HCT116 (cell line): ENCODE measurements around the gene ADCK1. TPM values are rescaled to one million over a fixed set of nuclear protein-coding genes. Genes with fewer than 3 reads are reported as not detected.

ENCODE experiments used
- ATAC-seq: fragments of 200-7000 bp; cut with Tn5 transposase; 2 replicates; pipeline ENCODE4 v1.9.1; 2020; ENCODE audit warnings: mild to moderate bottlenecking, moderate library complexity
- BruUV-seq: library from RNA; stranded (reverse); fragments of 400-500 nt; replicated peaks from 2 replicates; lab custom pipeline; 2021; lab: Mats Ljungman, UMichigan
- CTCF ChIA-PET: fragments of 300-600 bp; sonication (Branson Sonifier 250); formaldehyde crosslinking; loops from one replicate; lab custom pipeline; 2021; ENCODE audit warnings: antibody characterized with exemption; lab: Charles Lee
- POLR2A ChIA-PET: fragments of 300-600, 350-600 bp; sonication (Branson Sonifier 250); formaldehyde crosslinking; loops from one replicate; lab custom pipeline; 2021; ENCODE audit warnings: antibody characterized with exemption; lab: Charles Lee
- RAD21 ChIA-PET, 2 experiments: fragments of 300-600 bp; sonication (Branson Sonifier 250); formaldehyde crosslinking; loops; one replicate each; lab custom pipeline; 2023; ENCODE audit warnings: low total read pairs in 2 of 2; ENCODE audit not compliant: uncharacterized antibody in 2 of 2, unreplicated experiment in 2 of 2, low non-redundant PET in 1 of 2; lab: Charles Lee
- DNase-seq: peaks from one replicate; pipeline ENCODE4 v3.0.0-alpha.2; 2010; ENCODE audit warnings: low read depth, low spot score
- H2AFZ ChIP-seq: fragments of 200-600 bp; shearing (Covaris generic), sonication (generic); 2 replicates; pipeline ENCODE4 v1.6.1; 2017; ENCODE audit warnings: low read depth, mixed run types, mixed read lengths, antibody characterized with exemption, low read length; ENCODE audit not compliant: poor library complexity, severe bottlenecking
- H3K27ac ChIP-seq: 2 replicates; pipeline ENCODE4 v1.5.1; 2012; ENCODE audit warnings: low read depth, low read length
- H3K27me3 ChIP-seq: fragments of 200-600 bp; sonication (generic); 2 replicates; pipeline ENCODE4 v1.6.1; 2016; ENCODE audit warnings: mixed run types, low read length, mixed read lengths; ENCODE audit not compliant: insufficient read depth
- H3K36me3 ChIP-seq, 2 experiments: fragments of 200-500 bp in 1 of 2; fragments of 200-600 bp in 1 of 2; sonication (Bioruptor generic) in 1 of 2; sonication (generic) in 1 of 2; 2 replicates each; pipeline versions ENCODE4 v1.5.1 to v1.6.1; 2014 to 2016; ENCODE audit warnings: low read length in 2 of 2, inconsistent platforms in 1 of 2, mixed read lengths in 1 of 2, mixed run types in 1 of 2; ENCODE audit not compliant: insufficient read depth in 2 of 2, control insufficient read depth in 1 of 2
- H3K4me1 ChIP-seq, 2 experiments: fragments of 200-600 bp in 1 of 2; sonication (generic) in 1 of 2; 2 replicates each; pipeline versions ENCODE4 v1.5.1 to v1.6.1; 2012 to 2017; ENCODE audit warnings: low read length in 2 of 2, inconsistent platforms in 1 of 2, mild to moderate bottlenecking in 1 of 2, mixed read lengths in 1 of 2, mixed run types in 1 of 2, moderate library complexity in 1 of 2; ENCODE audit not compliant: insufficient read depth in 2 of 2, control insufficient read depth in 1 of 2
- H3K4me2 ChIP-seq: fragments of 200-600 bp; sonication (generic); 2 replicates; pipeline ENCODE4 v1.6.1; 2017; ENCODE audit warnings: mixed run types, low read length, mixed read lengths
- H3K4me3 ChIP-seq, 2 experiments: fragments of 200-600 bp in 1 of 2; sonication (generic) in 1 of 2; replicated peaks in 1 of 2; 2 replicates each; pipeline ENCODE4 v1.5.1; 2011 to 2016; ENCODE audit warnings: low read length in 2 of 2, control low read depth in 1 of 2, low read depth in 1 of 2, mild to moderate bottlenecking in 1 of 2, mixed read lengths in 1 of 2, mixed run types in 1 of 2
- H3K79me2 ChIP-seq: fragments of 200-600 bp; sonication (generic); 2 replicates; pipeline ENCODE4 v1.6.1; 2017; ENCODE audit warnings: mild to moderate bottlenecking, mixed run types, low read length, moderate library complexity, mixed read lengths; ENCODE audit not compliant: insufficient read depth
- H3K9ac ChIP-seq: fragments of 200-600 bp; sonication (generic); 2 replicates; pipeline ENCODE4 v1.6.1; 2016; ENCODE audit warnings: low read length, mixed read lengths
- H3K9me2 ChIP-seq: fragments of 200-600 bp; sonication (generic), shearing (Covaris generic); 2 replicates; pipeline ENCODE4 v1.6.1; 2017; ENCODE audit warnings: mixed run types, mild to moderate bottlenecking, moderate library complexity; ENCODE audit not compliant: insufficient read depth
- H3K9me3 ChIP-seq, 2 experiments: fragments of 200-500 bp in 1 of 2; fragments of 200-600 bp in 1 of 2; sonication (Bioruptor generic) in 1 of 2; sonication (generic) in 1 of 2; 2 replicates each; pipeline ENCODE4 v1.6.1; 2014 to 2017; ENCODE audit warnings: low read length in 2 of 2, mixed read lengths in 2 of 2, inconsistent platforms in 1 of 2, low read depth in 1 of 2, mild to moderate bottlenecking in 1 of 2, mixed run types in 1 of 2, moderate library complexity in 1 of 2; ENCODE audit not compliant: control insufficient read depth in 1 of 2, insufficient read depth in 1 of 2
- H4K20me1 ChIP-seq: fragments of 200-600 bp; sonication (generic), shearing (Covaris generic); 2 replicates; pipeline ENCODE4 v1.6.1; 2017; ENCODE audit warnings: mixed run types, mild to moderate bottlenecking, moderate library complexity; ENCODE audit not compliant: insufficient read depth
- CBX3 ChIP-seq: IDR thresholded peaks from 2 replicates; pipeline ENCODE4 v1.6.1; 2012; ENCODE audit warnings: low read depth
- CEBPB ChIP-seq: IDR thresholded peaks from 2 replicates; pipeline ENCODE4 v1.6.1; 2012; ENCODE audit warnings: low read depth
- EZH2 ChIP-seq: fragments of 200-600 bp; sonication (generic); IDR thresholded peaks from 2 replicates; pipeline ENCODE4 v1.6.1; 2017; ENCODE audit warnings: antibody characterized with exemption, mixed run types
- EZH2phosphoT487 ChIP-seq: fragments of 200-600 bp; IDR thresholded peaks from 2 replicates; pipeline ENCODE4 v1.6.1; 2018; ENCODE audit warnings: antibody characterized with exemption, borderline replicate concordance
- FOSL1 ChIP-seq: IDR thresholded peaks from 2 replicates; pipeline ENCODE4 v1.6.1; 2012; ENCODE audit warnings: low read depth
- JUND ChIP-seq: IDR thresholded peaks from 2 replicates; pipeline ENCODE4 v1.6.1; 2012
- POLR2A ChIP-seq: IDR thresholded peaks from 2 replicates; pipeline ENCODE4 v1.7.0; 2011; ENCODE audit warnings: borderline replicate concordance; ENCODE audit not compliant: insufficient read depth, insufficient read length; ENCODE audit errors: extremely low read depth
- POLR2AphosphoS5 ChIP-seq: IDR thresholded peaks from 2 replicates; pipeline ENCODE4 v1.6.1; 2011; ENCODE audit warnings: mild to moderate bottlenecking, low read depth, low read length, moderate library complexity
- RAD21 ChIP-seq: IDR thresholded peaks from 2 replicates; pipeline ENCODE4 v1.6.1; 2012; ENCODE audit warnings: low read depth, mild to moderate bottlenecking
- SIN3A ChIP-seq: IDR thresholded peaks from 2 replicates; pipeline ENCODE4 v1.6.1; 2012; ENCODE audit warnings: low read depth
- SP1 ChIP-seq: IDR thresholded peaks from 2 replicates; pipeline ENCODE4 v1.6.1; 2012; ENCODE audit warnings: low read depth
- SRF ChIP-seq: IDR thresholded peaks from 2 replicates; pipeline ENCODE4 v1.6.1; 2012; ENCODE audit warnings: low read depth
- TCF7L2 ChIP-seq: IDR thresholded peaks from 2 replicates; pipeline ENCODE4 v1.7.0; 2011; ENCODE audit warnings: borderline replicate concordance, inconsistent platforms; ENCODE audit not compliant: insufficient read depth, insufficient read length; ENCODE audit errors: extremely low read depth
- YY1 ChIP-seq: IDR thresholded peaks from 2 replicates; pipeline ENCODE4 v1.6.1; 2011; ENCODE audit warnings: low read length, low read depth, moderate library complexity, mild to moderate bottlenecking; ENCODE audit not compliant: insufficient replicate concordance; ENCODE audit errors: extremely low read depth
- ZFX ChIP-seq: fragments of 450-650 bp; IDR thresholded peaks from 2 replicates; pipeline ENCODE4 v1.6.1; 2017
- intact Hi-C: fragments of 100-400 bp; cut with micrococcal nuclease; formaldehyde crosslinking; loops from 2 replicates; pipeline ENCODE4 v1.10.0; 2022
- total RNA-seq: library from RNA; stranded (reverse); gene quantifications from one replicate; pipeline ENCODE4 v1.2.1, GENCODE V29; 2021; ENCODE audit not compliant: unreplicated experiment
- TF ChIP-seq, protein P1 (sequence below), 3 experiments: fragments of 200-600 bp in 1 of 3; sonication (generic) in 1 of 3; IDR thresholded peaks in 2 of 3; conservative IDR thresholded peaks in 1 of 3; 2 replicates each; pipeline ENCODE4 v1.5.1; 2012 to 2017; ENCODE audit warnings: low read depth in 2 of 3, low read length in 2 of 3, antibody characterized with exemption in 1 of 3, borderline replicate concordance in 1 of 3, control low read depth in 1 of 3, mild to moderate bottlenecking in 1 of 3, mixed read lengths in 1 of 3, mixed run types in 1 of 3, moderate library complexity in 1 of 3; ENCODE audit not compliant: insufficient read depth in 1 of 3
- TF ChIP-seq, protein P2 (sequence below): IDR thresholded peaks from 2 replicates; pipeline ENCODE4 v1.6.1; 2012; ENCODE audit warnings: low read depth
- TF ChIP-seq, protein P3 (sequence below): IDR thresholded peaks from 2 replicates; pipeline ENCODE4 v1.6.1; 2012
- TF ChIP-seq, protein P4 (sequence below): IDR thresholded peaks from 2 replicates; pipeline ENCODE4 v1.6.1; 2011; ENCODE audit warnings: mild to moderate bottlenecking, low read length, moderate library complexity; ENCODE audit not compliant: insufficient replicate concordance; ENCODE audit errors: extremely low read depth

The ADCK1 gene
- total RNA-seq, 1 experiment from 2014 or later: 6.0 TPM

DNA sequence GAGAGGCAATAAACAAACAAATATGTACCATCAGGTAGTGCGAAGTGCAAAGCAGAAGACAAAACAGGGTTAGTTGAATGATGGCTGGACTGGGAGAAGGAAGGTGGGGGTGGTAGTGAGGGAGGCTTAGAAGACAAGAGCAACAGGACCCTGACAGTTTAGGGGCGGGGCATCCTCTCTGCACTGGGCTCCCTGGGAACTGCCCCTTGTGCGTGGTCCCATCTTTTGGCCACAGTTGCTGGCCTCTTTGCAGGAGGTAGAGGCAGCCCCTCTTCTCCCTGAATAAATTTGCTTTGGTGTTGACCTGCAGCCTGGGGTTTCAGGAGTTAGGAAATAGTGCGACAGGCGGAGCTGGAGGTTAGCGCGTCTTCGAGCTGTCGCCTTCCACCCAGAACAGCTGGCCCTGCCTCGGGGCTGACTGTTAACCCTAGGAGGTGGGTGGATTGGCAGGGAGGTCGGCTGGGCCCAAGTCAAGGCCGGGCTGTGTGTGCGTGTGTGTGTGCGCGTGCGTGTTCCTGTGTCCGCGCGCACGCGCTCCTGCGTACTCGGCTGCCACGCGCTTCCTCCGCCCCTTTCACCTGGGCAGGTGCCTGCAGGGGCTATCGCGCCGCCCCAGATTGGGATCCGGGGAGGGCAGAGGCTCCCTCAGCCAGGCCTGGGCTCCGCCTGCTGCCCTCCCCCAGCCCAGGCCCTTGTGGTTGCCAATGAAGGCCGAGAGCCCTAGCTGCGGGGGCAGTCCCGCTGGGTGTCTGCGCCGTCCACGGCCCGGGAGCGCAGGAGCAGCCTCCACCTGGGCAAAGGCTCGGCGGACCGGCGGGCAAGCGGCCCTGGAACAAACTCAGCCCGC, 180.8 kb downstream of the ADCK1 start:
- Histone ChIP-seq H3K79me2 (no peaks in the 10 kb centered on the region), H3K4me3 (no peak overlapping the region), H3K27ac (no peak overlapping the region), H4K20me1 (no peaks in the 10 kb centered on the region), H3K9me3 (no peaks in the 10 kb centered on the region), H3K9me2 (no peaks in the 10 kb centered on the region), H2AFZ (no peak overlapping the region), H3K4me2 (no peak overlapping the region), H3K4me1 (no peaks in the 10 kb centered on the region), H3K9ac (no peak overlapping the region), H3K36me3 (no peaks in the 10 kb centered on the region), H3K27me3 (no peaks in the 10 kb centered on the region; the same call in 1 of the 2 replicates)
- ChIA-PET CTCF (no interaction called here), RAD21 (no interaction called here), POLR2A (no interaction called here)
- TF ChIP-seq, protein P1, sequence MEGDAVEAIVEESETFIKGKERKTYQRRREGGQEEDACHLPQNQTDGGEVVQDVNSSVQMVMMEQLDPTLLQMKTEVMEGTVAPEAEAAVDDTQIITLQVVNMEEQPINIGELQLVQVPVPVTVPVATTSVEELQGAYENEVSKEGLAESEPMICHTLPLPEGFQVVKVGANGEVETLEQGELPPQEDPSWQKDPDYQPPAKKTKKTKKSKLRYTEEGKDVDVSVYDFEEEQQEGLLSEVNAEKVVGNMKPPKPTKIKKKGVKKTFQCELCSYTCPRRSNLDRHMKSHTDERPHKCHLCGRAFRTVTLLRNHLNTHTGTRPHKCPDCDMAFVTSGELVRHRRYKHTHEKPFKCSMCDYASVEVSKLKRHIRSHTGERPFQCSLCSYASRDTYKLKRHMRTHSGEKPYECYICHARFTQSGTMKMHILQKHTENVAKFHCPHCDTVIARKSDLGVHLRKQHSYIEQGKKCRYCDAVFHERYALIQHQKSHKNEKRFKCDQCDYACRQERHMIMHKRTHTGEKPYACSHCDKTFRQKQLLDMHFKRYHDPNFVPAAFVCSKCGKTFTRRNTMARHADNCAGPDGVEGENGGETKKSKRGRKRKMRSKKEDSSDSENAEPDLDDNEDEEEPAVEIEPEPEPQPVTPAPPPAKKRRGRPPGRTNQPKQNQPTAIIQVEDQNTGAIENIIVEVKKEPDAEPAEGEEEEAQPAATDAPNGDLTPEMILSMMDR (IDR thresholded peaks at IDR 0.05 in 2 of 3, conservative IDR thresholded peaks at IDR 0.05 in 1 of 3; ENCODE audit: borderline replicate concordance in 1 of 3, insufficient read depth in 1 of 3, low read depth in 2 of 3, low read length in 2 of 3): no peak
- no peak for TF ChIP-seq ZFX
- no peak for TF ChIP-seq SIN3A
- TF ChIP-seq EZH2: no peak
- TF ChIP-seq CBX3: no peak
- no peak for TF ChIP-seq JUND
- TF ChIP-seq, protein P2, sequence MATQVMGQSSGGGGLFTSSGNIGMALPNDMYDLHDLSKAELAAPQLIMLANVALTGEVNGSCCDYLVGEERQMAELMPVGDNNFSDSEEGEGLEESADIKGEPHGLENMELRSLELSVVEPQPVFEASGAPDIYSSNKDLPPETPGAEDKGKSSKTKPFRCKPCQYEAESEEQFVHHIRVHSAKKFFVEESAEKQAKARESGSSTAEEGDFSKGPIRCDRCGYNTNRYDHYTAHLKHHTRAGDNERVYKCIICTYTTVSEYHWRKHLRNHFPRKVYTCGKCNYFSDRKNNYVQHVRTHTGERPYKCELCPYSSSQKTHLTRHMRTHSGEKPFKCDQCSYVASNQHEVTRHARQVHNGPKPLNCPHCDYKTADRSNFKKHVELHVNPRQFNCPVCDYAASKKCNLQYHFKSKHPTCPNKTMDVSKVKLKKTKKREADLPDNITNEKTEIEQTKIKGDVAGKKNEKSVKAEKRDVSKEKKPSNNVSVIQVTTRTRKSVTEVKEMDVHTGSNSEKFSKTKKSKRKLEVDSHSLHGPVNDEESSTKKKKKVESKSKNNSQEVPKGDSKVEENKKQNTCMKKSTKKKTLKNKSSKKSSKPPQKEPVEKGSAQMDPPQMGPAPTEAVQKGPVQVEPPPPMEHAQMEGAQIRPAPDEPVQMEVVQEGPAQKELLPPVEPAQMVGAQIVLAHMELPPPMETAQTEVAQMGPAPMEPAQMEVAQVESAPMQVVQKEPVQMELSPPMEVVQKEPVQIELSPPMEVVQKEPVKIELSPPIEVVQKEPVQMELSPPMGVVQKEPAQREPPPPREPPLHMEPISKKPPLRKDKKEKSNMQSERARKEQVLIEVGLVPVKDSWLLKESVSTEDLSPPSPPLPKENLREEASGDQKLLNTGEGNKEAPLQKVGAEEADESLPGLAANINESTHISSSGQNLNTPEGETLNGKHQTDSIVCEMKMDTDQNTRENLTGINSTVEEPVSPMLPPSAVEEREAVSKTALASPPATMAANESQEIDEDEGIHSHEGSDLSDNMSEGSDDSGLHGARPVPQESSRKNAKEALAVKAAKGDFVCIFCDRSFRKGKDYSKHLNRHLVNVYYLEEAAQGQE: no peak
- TF ChIP-seq, protein P3, sequence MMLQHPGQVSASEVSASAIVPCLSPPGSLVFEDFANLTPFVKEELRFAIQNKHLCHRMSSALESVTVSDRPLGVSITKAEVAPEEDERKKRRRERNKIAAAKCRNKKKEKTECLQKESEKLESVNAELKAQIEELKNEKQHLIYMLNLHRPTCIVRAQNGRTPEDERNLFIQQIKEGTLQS: no peak
- no peak for TF ChIP-seq CEBPB
- TF ChIP-seq FOSL1: no peak
- no peak for TF ChIP-seq YY1
- TF ChIP-seq POLR2A: no peak
- no peak for TF ChIP-seq SP1
- no peak for TF ChIP-seq EZH2phosphoT487
- TF ChIP-seq, protein P4, sequence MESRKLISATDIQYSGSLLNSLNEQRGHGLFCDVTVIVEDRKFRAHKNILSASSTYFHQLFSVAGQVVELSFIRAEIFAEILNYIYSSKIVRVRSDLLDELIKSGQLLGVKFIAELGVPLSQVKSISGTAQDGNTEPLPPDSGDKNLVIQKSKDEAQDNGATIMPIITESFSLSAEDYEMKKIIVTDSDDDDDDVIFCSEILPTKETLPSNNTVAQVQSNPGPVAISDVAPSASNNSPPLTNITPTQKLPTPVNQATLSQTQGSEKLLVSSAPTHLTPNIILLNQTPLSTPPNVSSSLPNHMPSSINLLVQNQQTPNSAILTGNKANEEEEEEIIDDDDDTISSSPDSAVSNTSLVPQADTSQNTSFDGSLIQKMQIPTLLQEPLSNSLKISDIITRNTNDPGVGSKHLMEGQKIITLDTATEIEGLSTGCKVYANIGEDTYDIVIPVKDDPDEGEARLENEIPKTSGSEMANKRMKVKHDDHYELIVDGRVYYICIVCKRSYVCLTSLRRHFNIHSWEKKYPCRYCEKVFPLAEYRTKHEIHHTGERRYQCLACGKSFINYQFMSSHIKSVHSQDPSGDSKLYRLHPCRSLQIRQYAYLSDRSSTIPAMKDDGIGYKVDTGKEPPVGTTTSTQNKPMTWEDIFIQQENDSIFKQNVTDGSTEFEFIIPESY: no peak
- TF ChIP-seq POLR2AphosphoS5: no peak
- no peak for TF ChIP-seq RAD21
- no peak for TF ChIP-seq SRF
- TF ChIP-seq TCF7L2: no peak
- no peak for ATAC-seq
- no peak for DNase-seq
- intact Hi-C loops: no loop called here
- no TSS peak for BruUV-seq
